GM12878 (cell line): ENCODE measurements around the gene CYP3A7. TPM values are rescaled to one million over a fixed set of nuclear protein-coding genes. Genes with fewer than 3 reads are reported as not detected.

Experiments used
- ATAC-seq: fragments of 200-7000 bp; cut with Tn5 transposase; 3 replicates; pipeline ENCODE4 v1.9.1; 2020; ENCODE audit warnings: mild to moderate bottlenecking, moderate library complexity
- BruUV-seq: library from RNA; stranded (reverse); fragments of 400-500 nt; replicated peaks from 2 replicates; lab custom pipeline; 2021; lab: Mats Ljungman, UMichigan
- CTCF ChIA-PET: fragments of 300-600 bp; sonication (Branson Sonifier 250); formaldehyde crosslinking; extraction: SDS; loops from one replicate; lab custom pipeline; 2021; ENCODE audit warnings: inconsistent platforms; lab: Yijun Ruan, JAX
- POLR2A ChIA-PET: fragments of 350-600 bp; formaldehyde crosslinking; extraction: SDS; loops from one replicate; lab custom pipeline; 2021; ENCODE audit warnings: inconsistent platforms; lab: Charles Lee
- RAD21 ChIA-PET: fragments of 300-600 bp; sonication (Branson Sonifier 250); formaldehyde crosslinking; loops from one replicate; lab custom pipeline; 2023; ENCODE audit warnings: antibody characterized with exemption; ENCODE audit not compliant: unreplicated experiment; lab: Charles Lee
- SMC1A ChIA-PET: fragments of 300-600 bp; sonication (Branson Sonifier 250); formaldehyde crosslinking; loops from one replicate; lab custom pipeline; 2023; ENCODE audit not compliant: unreplicated experiment, uncharacterized antibody; lab: Charles Lee
- DNase-seq: peaks from one replicate; pipeline ENCODE4 v3.0.0-alpha.2; 2011; ENCODE audit warnings: low read depth, low spot score
- FAIRE-seq: peaks from 3 replicates; lab custom pipeline; 2011; peaks lifted over from hg19 to GRCh38; lab: Jason Lieb, UNC
- H2AFZ ChIP-seq: 2 replicates; pipeline ENCODE4 v1.6.0; 2011; ENCODE audit warnings: low read depth, low read length, control low read depth; ENCODE audit not compliant: control insufficient read depth
- H3K27ac ChIP-seq: 2 replicates; pipeline ENCODE4 v1.5.1; 2011; ENCODE audit warnings: control low read depth; ENCODE audit not compliant: control insufficient read depth, insufficient read depth
- H3K27me3 ChIP-seq, 2 experiments: replicated peaks in 1 of 2; 2 replicates each; pipeline versions ENCODE4 v1.6.0 to v1.6.1; 2011; ENCODE audit warnings: low read length in 1 of 2; ENCODE audit not compliant: control insufficient read depth in 2 of 2, insufficient read depth in 2 of 2
- H3K36me3 ChIP-seq, 2 experiments: 2 replicates each; pipeline ENCODE4 v1.5.1; 2011; ENCODE audit warnings: low read length in 1 of 2; ENCODE audit not compliant: control insufficient read depth in 2 of 2, insufficient read depth in 2 of 2
- H3K4me1 ChIP-seq: 2 replicates; pipeline ENCODE4 v1.6.1; 2011; ENCODE audit warnings: mild to moderate bottlenecking, low read length, moderate library complexity, mixed read lengths; ENCODE audit not compliant: control insufficient read depth, insufficient read depth
- H3K4me2 ChIP-seq: 2 replicates; pipeline ENCODE4 v1.6.0; 2011; ENCODE audit warnings: control low read depth; ENCODE audit not compliant: control insufficient read depth, insufficient read depth
- H3K4me3 ChIP-seq: fragments of 200-600 bp; sonication (generic); 2 replicates; pipeline ENCODE4 v1.5.1; 2016
- H3K79me2 ChIP-seq: 2 replicates; pipeline ENCODE4 v1.6.0; 2011; ENCODE audit warnings: low read length; ENCODE audit not compliant: control insufficient read depth, insufficient read depth
- H3K9ac ChIP-seq: 2 replicates; pipeline ENCODE4 v1.8.0; 2011; ENCODE audit warnings: low read length, control low read depth, mixed read lengths; ENCODE audit not compliant: control insufficient read depth, insufficient read depth
- H3K9me3 ChIP-seq: replicated peaks from 3 replicates; pipeline ENCODE4 v1.5.1; 2011; ENCODE audit warnings: mild to moderate bottlenecking, low read length; ENCODE audit not compliant: control insufficient read depth, insufficient read depth
- H4K20me1 ChIP-seq: 2 replicates; pipeline ENCODE4 v1.6.0; 2011; ENCODE audit not compliant: control insufficient read depth, insufficient read depth
- ATF3 ChIP-seq: IDR thresholded peaks from 2 replicates; pipeline ENCODE4 v1.6.1; 2011; ENCODE audit warnings: low read depth, mild to moderate bottlenecking, low read length, moderate library complexity, borderline replicate concordance; ENCODE audit errors: extremely low read depth
- EED ChIP-seq: sonication (generic); IDR thresholded peaks from 2 replicates; pipeline ENCODE4 v1.6.1; 2016; ENCODE audit warnings: antibody characterized with exemption, low read depth
- IKZF2 ChIP-seq, 2 experiments: fragments of 450-650 bp; IDR thresholded peaks; 2 replicates each; pipeline ENCODE4 v1.6.1; 2017; ENCODE audit warnings: mild to moderate bottlenecking in 2 of 2, moderate library complexity in 2 of 2
- MTA3 ChIP-seq: IDR thresholded peaks from 2 replicates; pipeline ENCODE4 v1.6.1; 2012; ENCODE audit warnings: low read length, inconsistent platforms, borderline replicate concordance
- MYC ChIP-seq: IDR thresholded peaks from 2 replicates; pipeline ENCODE4 v1.6.1; 2011; ENCODE audit warnings: mild to moderate bottlenecking, low read length, moderate library complexity, inconsistent platforms; ENCODE audit not compliant: insufficient read depth, insufficient replicate concordance, insufficient read length, severe bottlenecking
- SUZ12 ChIP-seq: fragments of 200-600 bp; sonication (generic); IDR thresholded peaks from one replicate; pipeline ENCODE4 v1.6.1; 2018; ENCODE audit warnings: antibody characterized with exemption, mild to moderate bottlenecking; ENCODE audit not compliant: unreplicated experiment
- WGBS: methylation state at CpG from one replicate; pipeline ENCODE4 v1.1.6; 2016; ENCODE audit warnings: low lambda C conversion rate; ENCODE audit not compliant: insufficient replicate concordance, insufficient coverage; ENCODE audit errors: missing lambda C conversion rate; 5-methylcytosine and 5-hydroxymethylcytosine counted together
- in situ Hi-C: fragments of 300-500 bp; cut with MboI; formaldehyde crosslinking; loops from 9 replicates; pipeline ENCODE4 v1.14.3; 2018; ENCODE audit warnings: mixed read lengths
- intact Hi-C: fragments of 100-400 bp; cut with micrococcal nuclease; formaldehyde crosslinking; loops from one replicate; pipeline ENCODE4 v1.14.2; 2022; ENCODE audit not compliant: unreplicated experiment
- polyA plus RNA-seq, 11 experiments: library from polyadenylated mRNA; depleted of rRNA in 4 of 11; unstranded in 6 of 11; stranded (reverse) in 5 of 11; fragments of >200 nt; fragmentation: Nextera tagmentation in 4 of 11; fragmentation: Illumina TruSeq in 1 of 11; extraction: Ambion mirVana in 4 of 11; extraction: Trizol in 1 of 11; gene quantifications; 1 replicate in 1 of 11; 2 replicates in 10 of 11; pipeline versions ENCODE4 v1.2.1 to v1.2.3, GENCODE V29; 2011 to 2016; ENCODE audit warnings: inconsistent platforms in 2 of 11, missing spikeins in 2 of 11, low read depth in 1 of 11
- total RNA-seq, 4 experiments: library from RNA; depleted of rRNA in 3 of 4; stranded (reverse); fragments of >200 nt in 3 of 4; fragmentation: Illumina TruSeq in 1 of 4; extraction: Trizol in 1 of 4; gene quantifications; 2 replicates each; pipeline versions ENCODE4 v1.2.1 to v1.2.3, GENCODE V29; 2013 to 2021
- TF ChIP-seq, protein P1 (sequence below): fragments of 450-650 bp; IDR thresholded peaks from 2 replicates; pipeline ENCODE4 v1.6.1; 2016; ENCODE audit warnings: mild to moderate bottlenecking
- TF ChIP-seq, protein P2 (sequence below): IDR thresholded peaks from 2 replicates; pipeline ENCODE4 v1.6.1; 2012; ENCODE audit warnings: low read depth, low read length, improper control_type of control experiment

The CYP3A7 gene
- total and polyA plus RNA-seq, 10 of the 15 experiments (the other 5 are each of a cell fraction or from before 2014, with no cell fraction given): 0.05 to 0.11 (median 0.06) TPM; not detected in 7

GRCh38 chr7:99694912-99695304 lies 40.1 kb downstream of the CYP3A7 start (continued):
- TF ChIP-seq SUZ12: no peak
- TF ChIP-seq, protein P1, sequence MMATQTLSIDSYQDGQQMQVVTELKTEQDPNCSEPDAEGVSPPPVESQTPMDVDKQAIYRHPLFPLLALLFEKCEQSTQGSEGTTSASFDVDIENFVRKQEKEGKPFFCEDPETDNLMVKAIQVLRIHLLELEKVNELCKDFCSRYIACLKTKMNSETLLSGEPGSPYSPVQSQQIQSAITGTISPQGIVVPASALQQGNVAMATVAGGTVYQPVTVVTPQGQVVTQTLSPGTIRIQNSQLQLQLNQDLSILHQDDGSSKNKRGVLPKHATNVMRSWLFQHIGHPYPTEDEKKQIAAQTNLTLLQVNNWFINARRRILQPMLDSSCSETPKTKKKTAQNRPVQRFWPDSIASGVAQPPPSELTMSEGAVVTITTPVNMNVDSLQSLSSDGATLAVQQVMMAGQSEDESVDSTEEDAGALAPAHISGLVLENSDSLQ: no peak
- no peak for TF ChIP-seq EED
- no peak for TF ChIP-seq MYC
- TF ChIP-seq MTA3: no peak
- TF ChIP-seq IKZF2 (IDR thresholded peaks at IDR 0.05): no peak
- no peak for TF ChIP-seq ATF3

- ChIA-PET SMC1A (no interaction called here), RAD21 (no interaction called here), CTCF (interaction anchor here (1.1 kb wide), 1 partner anchor 97 kb away, joined by 3 read pairs; no protein-coding TSS in a partner anchor), POLR2A (no interaction called here)
- DNase-seq (no peak), ATAC-seq (no peak), FAIRE-seq (no peak)
- Histone ChIP-seq H4K20me1 (no peaks in the 10 kb centered on the region), H3K9me3 (no peaks in the 10 kb centered on the region), H3K4me2 (no peak overlapping the region), H2AFZ (no peak overlapping the region), H3K36me3 (no peaks in the 10 kb centered on the region), H3K27ac (no peak overlapping the region), H3K79me2 (no peaks in the 10 kb centered on the region), H3K9ac (no peak overlapping the region), H3K27me3 (no peaks in the 10 kb centered on the region; a peak in 1 of 4 replicates), H3K4me1 (no peaks in the 10 kb centered on the region), H3K4me3 (no peak overlapping the region)
- intact Hi-C loops (no loop called here), in situ Hi-C loops (no loop called here)
- BruUV-seq: no TSS peak
- WGBS: 37% methylated on average over 5 of the region's 5 CpGs
- TF ChIP-seq, protein P2, sequence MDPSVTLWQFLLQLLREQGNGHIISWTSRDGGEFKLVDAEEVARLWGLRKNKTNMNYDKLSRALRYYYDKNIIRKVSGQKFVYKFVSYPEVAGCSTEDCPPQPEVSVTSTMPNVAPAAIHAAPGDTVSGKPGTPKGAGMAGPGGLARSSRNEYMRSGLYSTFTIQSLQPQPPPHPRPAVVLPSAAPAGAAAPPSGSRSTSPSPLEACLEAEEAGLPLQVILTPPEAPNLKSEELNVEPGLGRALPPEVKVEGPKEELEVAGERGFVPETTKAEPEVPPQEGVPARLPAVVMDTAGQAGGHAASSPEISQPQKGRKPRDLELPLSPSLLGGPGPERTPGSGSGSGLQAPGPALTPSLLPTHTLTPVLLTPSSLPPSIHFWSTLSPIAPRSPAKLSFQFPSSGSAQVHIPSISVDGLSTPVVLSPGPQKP: no peak
Measured at GRCh38 chr7:99694201-99694911, 40.6 kb downstream of the CYP3A7 start.
